Stimulated activated CD8-positive, alpha-beta memory T cell treated with anti-CD3 and anti-CD28 coated beads, Interleukin-7, amount 100 ng/mL, for 48 hours (primary cell): ENCODE data around the gene SEC23A.

Experiments
- DNase-seq, 2 donors: peaks; one replicate each; pipeline ENCODE4 v3.0.0-alpha.2; 2020; ENCODE audit warnings: low read depth in 1 of 2; ENCODE audit errors: extremely low read depth in 1 of 2

The SEC23A gene

GRCh38 chr14:38992067-38992844, 110.8 kb downstream of the SEC23A start:
- no peak for DNase-seq

GRCh38 chr14:38991299-38991698, 111.7 kb downstream of the SEC23A start:
- DNase-seq: no peak

- no peak for DNase-seq
Observed at GRCh38 chr14:38989922-38990546, 113.0 kb downstream of the SEC23A start.

GRCh38 chr14:38987781-38988180, 115.3 kb downstream of the SEC23A start:
- no peak for DNase-seq

GRCh38 chr14:38982837-38983236, 120.2 kb downstream of the SEC23A start:
- DNase-seq: no peak

GRCh38 chr14:38982278-38982677, 120.8 kb downstream of the SEC23A start:
- no peak for DNase-seq
